Activated naive CD8-positive, alpha-beta T cell treated with anti-CD3 and anti-CD28 coated beads, Interleukin-2, amount 50 U/mL, for 24 hours (primary cell): ENCODE measurements around the gene PRH2.
A peak's percentile ranks its signal among the peaks of the same experiment; 100 is the strongest.

Experiments
- ATAC-seq: fragments of 150-1000 bp; cut with Tn5 transposase; one replicate; pipeline ENCODE4 v1.10.0; 2021
- DNase-seq: peaks from one replicate; pipeline ENCODE4 v3.0.0; 2021
- H3K27ac Mint-ChIP-seq: one replicate; pipeline ENCODE4 v1.8.0; 2021; ENCODE audit warnings: mild to moderate bottlenecking, mixed read lengths
- H3K27me3 Mint-ChIP-seq: one replicate; pipeline ENCODE4 v1.8.0; 2021; ENCODE audit warnings: mixed read lengths
- H3K36me3 Mint-ChIP-seq: one replicate; pipeline ENCODE4 v1.8.0; 2021; ENCODE audit warnings: low read depth, mixed read lengths
- H3K4me1 Mint-ChIP-seq: one replicate; pipeline ENCODE4 v1.8.0; 2021; ENCODE audit warnings: mixed read lengths
- H3K4me3 Mint-ChIP-seq: one replicate; pipeline ENCODE4 v1.8.0; 2021; ENCODE audit warnings: mild to moderate bottlenecking, moderate library complexity, mixed read lengths
- H3K9me3 Mint-ChIP-seq: one replicate; pipeline ENCODE4 v1.8.0; 2021; ENCODE audit warnings: mixed read lengths

The PRH2 gene

GRCh38 chr12:10940389-10940788 is 11.4 kb downstream of the PRH2 start:
- no peaks in the 10 kb centered on the region for H3K36me3 Mint-ChIP-seq
- no peak overlapping the region for H3K27ac Mint-ChIP-seq
- no peak overlapping the region for H3K4me3 Mint-ChIP-seq
- peaks cover 7% of the 10 kb centered on the region for H3K9me3 Mint-ChIP-seq
- ATAC-seq (no peak), DNase-seq (no peak)
- H3K27me3 Mint-ChIP-seq, result no peaks in the 10 kb centered on the region
- no peaks in the 10 kb centered on the region for H3K4me1 Mint-ChIP-seq

- H3K36me3 Mint-ChIP-seq, result no peaks in the 10 kb centered on the region
- no peaks in the 10 kb centered on the region for H3K27me3 Mint-ChIP-seq
- no peaks in the 10 kb centered on the region for H3K4me1 Mint-ChIP-seq
- peaks cover 16% of the 10 kb centered on the region for H3K9me3 Mint-ChIP-seq
- H3K4me3 Mint-ChIP-seq, result no peak overlapping the region
- ATAC-seq (no peak), DNase-seq (no peak)
- H3K27ac Mint-ChIP-seq, result no peak overlapping the region
Measured at GRCh38 chr12:10941369-10941768, 12.3 kb downstream of the PRH2 start.

- Mint-ChIP-seq H3K27me3 (no peaks in the 10 kb centered on the region), H3K27ac (no peak overlapping the region), H3K4me3 (no peak overlapping the region), H3K9me3 (peaks cover 22% of the 10 kb centered on the region), H3K4me1 (no peaks in the 10 kb centered on the region), H3K36me3 (peaks cover 4% of the 10 kb centered on the region)
- ATAC-seq, result peak; percentile 43
- peak; percentile 7 for DNase-seq
Measured at GRCh38 chr12:10941916-10942607, 13.0 kb downstream of the PRH2 start.

GRCh38 chr12:10943167-10943566 is 14.1 kb downstream of the PRH2 start:
- ATAC-seq, result no peak
- Mint-ChIP-seq H3K9me3 (peaks cover 32% of the 10 kb centered on the region), H3K27me3 (no peaks in the 10 kb centered on the region), H3K36me3 (peaks cover 13% of the 10 kb centered on the region), H3K27ac (no peak overlapping the region), H3K4me3 (no peak overlapping the region), H3K4me1 (no peaks in the 10 kb centered on the region)
- no peak for DNase-seq

GRCh38 chr12:10952645-10953044 is 23.6 kb downstream of the PRH2 start:
- no peak for DNase-seq
- H3K4me3 Mint-ChIP-seq, result no peak overlapping the region
- H3K9me3 Mint-ChIP-seq, result peaks cover 33% of the 10 kb centered on the region
- no peak overlapping the region for H3K27ac Mint-ChIP-seq
- H3K4me1 Mint-ChIP-seq, result peaks cover 14% of the 10 kb centered on the region
- ATAC-seq, result no peak
- H3K27me3 Mint-ChIP-seq, result no peaks in the 10 kb centered on the region
- peaks cover 48% of the 10 kb centered on the region for H3K36me3 Mint-ChIP-seq

- Mint-ChIP-seq H3K27me3 (no peaks in the 10 kb centered on the region), H3K36me3 (peaks cover 34% of the 10 kb centered on the region), H3K9me3 (peaks cover 23% of the 10 kb centered on the region), H3K27ac (no peak overlapping the region), H3K4me1 (peaks cover 28% of the 10 kb centered on the region), H3K4me3 (no peak overlapping the region)
- DNase-seq, result no peak
- no peak for ATAC-seq
Measured at GRCh38 chr12:10956085-10956484, 27.0 kb downstream of the PRH2 start.

GRCh38 chr12:10957741-10958140 is 28.7 kb downstream of the PRH2 start:
- Mint-ChIP-seq H3K4me1 (peaks cover 34% of the 10 kb centered on the region), H3K36me3 (peaks cover 27% of the 10 kb centered on the region), H3K27ac (no peak overlapping the region), H3K9me3 (peaks cover 23% of the 10 kb centered on the region), H3K27me3 (no peaks in the 10 kb centered on the region), H3K4me3 (no peak overlapping the region)
- no peak for DNase-seq
- ATAC-seq, result no peak

- Mint-ChIP-seq H3K36me3 (peaks cover 24% of the 10 kb centered on the region), H3K4me1 (peaks cover 29% of the 10 kb centered on the region), H3K4me3 (no peak overlapping the region), H3K27ac (no peak overlapping the region), H3K27me3 (no peaks in the 10 kb centered on the region), H3K9me3 (peaks cover 17% of the 10 kb centered on the region)
- DNase-seq, result no peak
- no peak for ATAC-seq
Measured at GRCh38 chr12:10959804-10960203, 30.8 kb downstream of the PRH2 start.

- DNase-seq (no peak), ATAC-seq (no peak)
- Mint-ChIP-seq H3K27me3 (no peaks in the 10 kb centered on the region), H3K4me1 (peaks cover 31% of the 10 kb centered on the region), H3K36me3 (peaks cover 21% of the 10 kb centered on the region), H3K27ac (no peak overlapping the region), H3K9me3 (peaks cover 14% of the 10 kb centered on the region), H3K4me3 (no peak overlapping the region)
Measured at GRCh38 chr12:10960211-10960610, 31.2 kb downstream of the PRH2 start.

- ATAC-seq (no peak), DNase-seq (no peak)
- Mint-ChIP-seq H3K36me3 (peaks cover 23% of the 10 kb centered on the region), H3K4me1 (peaks cover 21% of the 10 kb centered on the region), H3K27ac (no peak overlapping the region), H3K9me3 (no peaks in the 10 kb centered on the region), H3K4me3 (no peak overlapping the region), H3K27me3 (no peaks in the 10 kb centered on the region)
Measured at GRCh38 chr12:10965476-10965875, 36.4 kb downstream of the PRH2 start.

GRCh38 chr12:10966314-10966713 is 37.3 kb downstream of the PRH2 start:
- Mint-ChIP-seq H3K36me3 (peaks cover 25% of the 10 kb centered on the region), H3K4me3 (no peak overlapping the region), H3K9me3 (no peaks in the 10 kb centered on the region), H3K4me1 (peaks cover 13% of the 10 kb centered on the region), H3K27ac (no peak overlapping the region), H3K27me3 (no peaks in the 10 kb centered on the region)
- ATAC-seq (no peak), DNase-seq (no peak)

- ATAC-seq (no peak), DNase-seq (no peak)
- Mint-ChIP-seq H3K36me3 (peaks cover 25% of the 10 kb centered on the region), H3K9me3 (no peaks in the 10 kb centered on the region), H3K4me1 (peaks cover 10% of the 10 kb centered on the region), H3K27me3 (no peaks in the 10 kb centered on the region), H3K4me3 (no peak overlapping the region), H3K27ac (no peak overlapping the region)
Measured at GRCh38 chr12:10967409-10967808, 38.4 kb downstream of the PRH2 start.

- DNase-seq, result no peak
Measured at GRCh38 chr12:10968765-10969456, 39.9 kb downstream of the PRH2 start.

GRCh38 chr12:10974965-10975364 is 45.9 kb downstream of the PRH2 start:
- Mint-ChIP-seq H3K27me3 (no peaks in the 10 kb centered on the region), H3K36me3 (peaks cover 2% of the 10 kb centered on the region), H3K27ac (no peak overlapping the region), H3K9me3 (no peaks in the 10 kb centered on the region), H3K4me3 (no peak overlapping the region), H3K4me1 (no peaks in the 10 kb centered on the region)
- no peak for DNase-seq
- ATAC-seq, result no peak

More at GRCh38 chr12:10968765-10969456, 39.9 kb downstream of the PRH2 start:
- peaks cover 10% of the 10 kb centered on the region for H3K4me1 Mint-ChIP-seq
- no peak overlapping the region for H3K27ac Mint-ChIP-seq
- peaks cover 23% of the 10 kb centered on the region for H3K36me3 Mint-ChIP-seq
- H3K4me3 Mint-ChIP-seq, result no peak overlapping the region
- no peak for ATAC-seq
- H3K27me3 Mint-ChIP-seq, result no peaks in the 10 kb centered on the region
- no peaks in the 10 kb centered on the region for H3K9me3 Mint-ChIP-seq

- H3K9me3 Mint-ChIP-seq, result no peaks in the 10 kb centered on the region
- no peaks in the 10 kb centered on the region for H3K27me3 Mint-ChIP-seq
- H3K4me3 Mint-ChIP-seq, result no peak overlapping the region
- peaks cover 2% of the 10 kb centered on the region for H3K36me3 Mint-ChIP-seq
- peaks cover 32% of the 10 kb centered on the region for H3K4me1 Mint-ChIP-seq
- DNase-seq (no peak), ATAC-seq (peak; percentile 92)
- no peak overlapping the region for H3K27ac Mint-ChIP-seq
Measured at GRCh38 chr12:10982244-10982643, 53.2 kb downstream of the PRH2 start.
